BJ (cell line): Measurements from ENCODE around the gene FAF2. TPM values are rescaled to one million over a fixed set of nuclear protein-coding genes. Genes with fewer than 3 reads are reported as not detected.

Experiments used
- CTCF ChIA-PET: fragments of 350-600 bp; formaldehyde crosslinking; extraction: SDS; loops from one replicate; lab custom pipeline; 2021; ENCODE audit warnings: antibody characterized with exemption, inconsistent platforms; lab: Yijun Ruan, JAX
- POLR2A ChIA-PET: fragments of 300-600 bp; sonication (Branson Sonifier 250); formaldehyde crosslinking; extraction: SDS; loops from one replicate; lab custom pipeline; 2021; ENCODE audit warnings: antibody characterized with exemption; lab: Charles Lee
- DNase-seq: peaks from one replicate; pipeline ENCODE4 v3.0.0-alpha.2; 2011; ENCODE audit warnings: low read depth
- H3K27me3 ChIP-seq: 2 replicates; pipeline ENCODE4 v1.6.0; 2011; ENCODE audit warnings: low read length; ENCODE audit not compliant: control insufficient read depth, insufficient read depth
- H3K36me3 ChIP-seq: 2 replicates; pipeline ENCODE4 v1.5.1; 2011; ENCODE audit warnings: low read length; ENCODE audit not compliant: control insufficient read depth, insufficient read depth
- H3K4me3 ChIP-seq: 2 replicates; pipeline ENCODE4 v1.5.1; 2011; ENCODE audit warnings: low read depth, mild to moderate bottlenecking, control low read depth, low read length
- polyA plus RNA-seq: library from polyadenylated mRNA; depleted of rRNA; stranded (reverse); fragments of >200 nt; gene quantifications from 2 replicates; pipeline ENCODE4 v1.2.3, GENCODE V29; 2011
- TF ChIP-seq, protein P1 (sequence below): IDR thresholded peaks from 2 replicates; pipeline ENCODE4 v1.5.1; 2011; ENCODE audit warnings: low read depth, mild to moderate bottlenecking, control low read depth, inconsistent platforms, low read length, moderate library complexity; ENCODE audit not compliant: insufficient read depth

FAF2 gene
- polyA plus RNA-seq, 1 experiment: 36.9 TPM

DNA sequence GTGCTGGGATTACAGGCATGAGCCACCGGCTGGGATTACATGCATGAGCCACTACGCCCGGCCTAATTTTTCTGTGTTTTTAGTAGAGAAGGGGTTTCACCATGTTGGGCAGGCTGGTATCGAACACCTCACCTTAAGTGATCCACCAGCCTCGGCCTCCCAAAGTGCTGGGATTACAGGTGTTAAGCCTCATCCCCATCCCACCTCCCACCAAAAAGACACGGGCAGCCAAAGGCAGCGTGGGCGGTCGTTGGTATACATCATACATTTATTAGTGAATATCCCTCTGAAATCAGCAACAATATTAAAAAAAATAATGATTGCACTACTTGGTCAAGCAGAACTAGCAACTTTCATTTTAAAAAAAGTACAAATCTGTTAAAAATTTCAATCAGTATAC, 78.3 kb downstream of the FAF2 start:
- TF ChIP-seq, protein P1, sequence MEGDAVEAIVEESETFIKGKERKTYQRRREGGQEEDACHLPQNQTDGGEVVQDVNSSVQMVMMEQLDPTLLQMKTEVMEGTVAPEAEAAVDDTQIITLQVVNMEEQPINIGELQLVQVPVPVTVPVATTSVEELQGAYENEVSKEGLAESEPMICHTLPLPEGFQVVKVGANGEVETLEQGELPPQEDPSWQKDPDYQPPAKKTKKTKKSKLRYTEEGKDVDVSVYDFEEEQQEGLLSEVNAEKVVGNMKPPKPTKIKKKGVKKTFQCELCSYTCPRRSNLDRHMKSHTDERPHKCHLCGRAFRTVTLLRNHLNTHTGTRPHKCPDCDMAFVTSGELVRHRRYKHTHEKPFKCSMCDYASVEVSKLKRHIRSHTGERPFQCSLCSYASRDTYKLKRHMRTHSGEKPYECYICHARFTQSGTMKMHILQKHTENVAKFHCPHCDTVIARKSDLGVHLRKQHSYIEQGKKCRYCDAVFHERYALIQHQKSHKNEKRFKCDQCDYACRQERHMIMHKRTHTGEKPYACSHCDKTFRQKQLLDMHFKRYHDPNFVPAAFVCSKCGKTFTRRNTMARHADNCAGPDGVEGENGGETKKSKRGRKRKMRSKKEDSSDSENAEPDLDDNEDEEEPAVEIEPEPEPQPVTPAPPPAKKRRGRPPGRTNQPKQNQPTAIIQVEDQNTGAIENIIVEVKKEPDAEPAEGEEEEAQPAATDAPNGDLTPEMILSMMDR: no peak
- no peak for DNase-seq
- H3K36me3 ChIP-seq: peaks cover 27% of the 10 kb centered on the region
- no peak overlapping the region for H3K4me3 ChIP-seq
- no peaks in the 10 kb centered on the region for H3K27me3 ChIP-seq
- POLR2A ChIA-PET: no interaction called here
- CTCF ChIA-PET: no interaction called here

DNA sequence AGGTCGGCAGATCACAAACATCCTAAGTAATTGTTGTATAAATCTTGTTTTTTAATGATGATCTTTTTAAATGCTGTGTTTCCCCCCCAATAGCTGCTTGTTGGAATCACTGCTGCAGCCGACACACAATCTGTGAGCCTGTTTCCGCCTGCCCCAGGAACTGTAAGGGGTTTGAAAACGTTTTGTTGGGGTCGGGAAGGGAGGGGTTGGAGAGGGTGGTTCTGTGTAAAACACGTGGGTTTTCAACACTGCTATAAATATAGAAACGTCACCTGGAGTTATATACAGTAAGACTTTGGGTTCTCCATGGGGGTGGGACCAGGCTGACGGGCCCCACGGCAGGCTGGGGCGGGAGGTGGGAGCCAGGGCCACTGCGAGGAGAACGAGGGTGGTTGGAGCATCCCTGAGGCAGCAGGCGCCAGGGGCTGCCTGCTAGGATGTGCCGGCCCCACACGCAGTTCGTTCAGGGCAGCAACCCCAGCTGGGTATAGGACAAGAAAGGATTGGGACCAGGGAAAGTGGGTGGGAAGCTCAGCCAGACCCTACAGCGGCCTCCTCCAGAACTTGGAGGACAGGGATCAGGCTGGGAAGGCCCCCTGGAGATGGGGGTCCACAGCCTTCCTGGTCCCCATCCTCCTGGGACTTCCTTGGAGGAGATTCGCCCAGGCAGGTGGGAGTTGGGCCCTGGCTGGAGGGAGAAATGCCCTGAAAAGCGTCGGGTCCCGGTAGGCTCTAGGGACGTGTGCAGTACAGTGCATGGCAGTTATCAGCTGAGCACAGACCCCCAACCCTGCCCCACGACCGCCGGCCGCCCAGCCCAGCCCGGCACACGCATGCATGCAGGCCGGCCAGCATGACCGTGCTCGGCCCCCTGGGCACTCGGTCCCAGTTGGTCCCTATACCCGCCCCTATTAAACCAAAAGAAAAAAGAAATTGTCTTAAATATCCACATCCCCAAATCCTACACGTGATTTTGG, 79.3 kb downstream of the FAF2 start:
- Histone ChIP-seq H3K27me3 (no peaks in the 10 kb centered on the region), H3K36me3 (peaks cover 32% of the 10 kb centered on the region), H3K4me3 (no peak overlapping the region)
- CTCF ChIA-PET: no interaction called here
- no peak for DNase-seq
- POLR2A ChIA-PET: no interaction called here
- TF ChIP-seq, protein P1: no peak

DNA sequence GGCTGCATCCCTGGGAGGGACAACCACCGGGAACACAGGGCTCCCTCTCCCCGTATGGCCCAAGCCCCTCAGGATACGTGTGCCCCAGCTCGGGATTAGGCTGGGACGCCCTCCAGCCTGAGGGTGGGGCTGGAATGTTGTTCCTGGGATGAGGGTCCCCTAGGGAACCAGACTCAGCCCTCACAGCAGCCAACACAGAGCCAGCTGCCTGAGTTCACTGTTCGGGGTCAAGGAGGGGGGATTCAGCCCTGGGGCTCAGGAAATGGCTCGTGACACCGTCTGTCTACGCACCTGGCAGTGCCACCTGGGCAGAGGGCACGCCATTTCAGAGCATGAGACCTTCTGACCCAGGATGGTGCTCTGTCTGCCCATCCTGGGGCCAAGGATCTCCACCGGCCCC, 80.1 kb downstream of the FAF2 start:
- Histone ChIP-seq H3K36me3 (peaks cover 32% of the 10 kb centered on the region), H3K27me3 (no peaks in the 10 kb centered on the region), H3K4me3 (no peak overlapping the region)
- TF ChIP-seq, protein P1: no peak
- ChIA-PET POLR2A (no interaction called here), CTCF (no interaction called here)
- no peak for DNase-seq

DNA sequence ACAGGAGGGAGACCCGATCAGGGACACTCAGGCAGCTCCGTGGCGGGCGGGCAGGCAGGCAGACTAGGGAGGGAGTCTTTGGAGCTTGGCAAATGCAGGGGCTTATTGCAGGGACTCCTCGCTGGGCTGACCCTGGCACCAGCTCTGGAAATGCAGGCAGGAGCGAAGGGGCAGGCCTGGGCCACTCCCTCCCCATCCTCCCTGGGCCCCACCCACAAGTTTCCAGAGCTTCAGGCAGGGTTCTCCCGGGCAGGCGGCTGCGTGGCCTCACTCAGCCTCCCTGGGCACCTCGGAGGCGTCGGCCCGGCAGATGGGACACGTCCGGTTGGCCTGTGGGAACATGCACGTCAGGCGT, 80.6 kb downstream of the FAF2 start:
- DNase-seq: no peak
- ChIA-PET CTCF (no interaction called here), POLR2A (no interaction called here)
- TF ChIP-seq, protein P1: no peak
- Histone ChIP-seq H3K4me3 (no peak overlapping the region), H3K27me3 (no peaks in the 10 kb centered on the region), H3K36me3 (peaks cover 32% of the 10 kb centered on the region)

DNA sequence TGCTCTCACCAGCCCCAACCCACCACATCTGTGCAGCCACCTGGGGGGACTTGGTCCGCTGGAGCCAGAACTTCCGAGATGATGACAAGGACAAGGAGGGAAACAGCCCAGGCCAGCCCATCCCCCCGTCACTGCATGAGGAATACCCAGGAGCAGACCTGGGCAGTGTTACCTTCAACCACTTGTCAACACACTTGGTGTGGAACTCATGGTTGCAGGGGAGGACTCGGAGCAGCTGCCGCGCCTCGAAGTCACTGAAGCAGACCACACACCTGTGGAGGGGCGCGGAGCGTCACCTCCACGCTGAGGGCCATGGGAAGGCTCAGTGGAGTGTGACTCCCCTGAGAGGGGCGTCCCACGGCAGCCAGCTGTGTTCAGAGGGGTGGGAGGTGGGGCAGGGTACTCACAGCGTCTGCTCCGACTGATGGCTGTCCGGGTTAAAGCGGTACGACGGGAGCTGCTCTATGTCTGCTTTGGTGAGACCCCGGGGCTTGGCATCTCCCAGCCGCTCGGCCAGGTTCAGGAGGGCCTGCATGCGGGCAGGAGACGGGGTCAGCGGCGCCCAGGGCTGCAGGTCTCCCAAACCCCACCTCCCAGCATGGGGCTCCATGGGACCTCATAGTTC, 81.0 kb downstream of the FAF2 start:
- POLR2A ChIA-PET: no interaction called here
- no peaks in the 10 kb centered on the region for H3K27me3 ChIP-seq
- CTCF ChIA-PET: no interaction called here
- peaks cover 32% of the 10 kb centered on the region for H3K36me3 ChIP-seq
- DNase-seq: no peak
- H3K4me3 ChIP-seq: no peak overlapping the region
- TF ChIP-seq, protein P1: no peak
